HL-60 (cell line): ENCODE data around the gene TRPV4.

Experiments
- DNase-seq, 2 experiments: peaks; one replicate each; pipeline ENCODE4 v3.0.0-alpha.2; 2010 to 2020; ENCODE audit warnings: low read depth in 1 of 2, low spot score in 1 of 2
- H3K27ac ChIP-seq: fragments of 250-450 bp; sonication (Bioruptor Pico); replicated peaks from 2 replicates; pipeline ENCODE4 v1.5.1; 2020; ENCODE audit warnings: mild to moderate bottlenecking, moderate library complexity
- H3K27me3 ChIP-seq: fragments of 250-450 bp; sonication (Bioruptor Pico); 2 replicates; pipeline ENCODE4 v1.5.1; 2021; ENCODE audit warnings: mild to moderate bottlenecking, moderate library complexity; ENCODE audit not compliant: insufficient read depth, poor library complexity, severe bottlenecking
- H3K4me3 ChIP-seq: replicated peaks from 2 replicates; pipeline ENCODE4 v1.5.1; 2011; ENCODE audit warnings: mild to moderate bottlenecking, control low read depth, low read length; ENCODE audit not compliant: insufficient read depth
- GABPA ChIP-seq: IDR thresholded peaks from 2 replicates; pipeline ENCODE4 v1.6.1; 2012; ENCODE audit warnings: low read depth
- POLR2AphosphoS5 ChIP-seq: IDR thresholded peaks from 2 replicates; pipeline ENCODE4 v1.6.1; 2012; ENCODE audit warnings: low read depth
- SPI1 ChIP-seq: IDR thresholded peaks from 2 replicates; pipeline ENCODE4 v1.6.1; 2012; ENCODE audit warnings: low read depth, mild to moderate bottlenecking, borderline replicate concordance
- TF ChIP-seq, protein P1 (sequence below): IDR thresholded peaks from one replicate; pipeline ENCODE4 v1.5.1; 2011; ENCODE audit warnings: low read length, control low read depth, inconsistent platforms; ENCODE audit not compliant: insufficient read depth
- TF ChIP-seq, protein P2 (sequence below): IDR thresholded peaks from 2 replicates; pipeline ENCODE4 v1.6.1; 2012; ENCODE audit warnings: low read depth; ENCODE audit not compliant: insufficient replicate concordance

The TRPV4 gene

DNA sequence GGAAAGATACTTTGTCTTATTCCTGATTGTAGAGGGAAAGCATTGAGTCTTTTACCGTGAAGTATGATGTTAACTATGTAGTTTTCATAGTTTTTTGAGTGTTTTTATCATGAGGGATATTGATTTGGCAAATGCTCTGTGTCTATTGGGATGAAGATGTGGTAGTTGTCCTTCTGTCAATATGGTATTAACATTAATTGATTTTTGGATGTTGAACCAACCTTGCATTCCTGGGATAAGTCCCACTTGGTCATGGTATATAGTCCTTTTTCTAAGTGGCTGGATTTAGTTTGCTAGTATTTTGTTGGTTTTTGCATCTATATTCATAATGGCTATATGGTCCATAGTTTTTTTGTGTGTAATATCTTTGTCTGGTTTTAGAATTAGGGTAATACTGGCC lies 76.7 kb downstream of the TRPV4 start:
- TF ChIP-seq GABPA (no peak), POLR2AphosphoS5 (no peak), SPI1 (no peak)
- TF ChIP-seq, protein P1, sequence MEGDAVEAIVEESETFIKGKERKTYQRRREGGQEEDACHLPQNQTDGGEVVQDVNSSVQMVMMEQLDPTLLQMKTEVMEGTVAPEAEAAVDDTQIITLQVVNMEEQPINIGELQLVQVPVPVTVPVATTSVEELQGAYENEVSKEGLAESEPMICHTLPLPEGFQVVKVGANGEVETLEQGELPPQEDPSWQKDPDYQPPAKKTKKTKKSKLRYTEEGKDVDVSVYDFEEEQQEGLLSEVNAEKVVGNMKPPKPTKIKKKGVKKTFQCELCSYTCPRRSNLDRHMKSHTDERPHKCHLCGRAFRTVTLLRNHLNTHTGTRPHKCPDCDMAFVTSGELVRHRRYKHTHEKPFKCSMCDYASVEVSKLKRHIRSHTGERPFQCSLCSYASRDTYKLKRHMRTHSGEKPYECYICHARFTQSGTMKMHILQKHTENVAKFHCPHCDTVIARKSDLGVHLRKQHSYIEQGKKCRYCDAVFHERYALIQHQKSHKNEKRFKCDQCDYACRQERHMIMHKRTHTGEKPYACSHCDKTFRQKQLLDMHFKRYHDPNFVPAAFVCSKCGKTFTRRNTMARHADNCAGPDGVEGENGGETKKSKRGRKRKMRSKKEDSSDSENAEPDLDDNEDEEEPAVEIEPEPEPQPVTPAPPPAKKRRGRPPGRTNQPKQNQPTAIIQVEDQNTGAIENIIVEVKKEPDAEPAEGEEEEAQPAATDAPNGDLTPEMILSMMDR: no peak
- TF ChIP-seq, protein P2, sequence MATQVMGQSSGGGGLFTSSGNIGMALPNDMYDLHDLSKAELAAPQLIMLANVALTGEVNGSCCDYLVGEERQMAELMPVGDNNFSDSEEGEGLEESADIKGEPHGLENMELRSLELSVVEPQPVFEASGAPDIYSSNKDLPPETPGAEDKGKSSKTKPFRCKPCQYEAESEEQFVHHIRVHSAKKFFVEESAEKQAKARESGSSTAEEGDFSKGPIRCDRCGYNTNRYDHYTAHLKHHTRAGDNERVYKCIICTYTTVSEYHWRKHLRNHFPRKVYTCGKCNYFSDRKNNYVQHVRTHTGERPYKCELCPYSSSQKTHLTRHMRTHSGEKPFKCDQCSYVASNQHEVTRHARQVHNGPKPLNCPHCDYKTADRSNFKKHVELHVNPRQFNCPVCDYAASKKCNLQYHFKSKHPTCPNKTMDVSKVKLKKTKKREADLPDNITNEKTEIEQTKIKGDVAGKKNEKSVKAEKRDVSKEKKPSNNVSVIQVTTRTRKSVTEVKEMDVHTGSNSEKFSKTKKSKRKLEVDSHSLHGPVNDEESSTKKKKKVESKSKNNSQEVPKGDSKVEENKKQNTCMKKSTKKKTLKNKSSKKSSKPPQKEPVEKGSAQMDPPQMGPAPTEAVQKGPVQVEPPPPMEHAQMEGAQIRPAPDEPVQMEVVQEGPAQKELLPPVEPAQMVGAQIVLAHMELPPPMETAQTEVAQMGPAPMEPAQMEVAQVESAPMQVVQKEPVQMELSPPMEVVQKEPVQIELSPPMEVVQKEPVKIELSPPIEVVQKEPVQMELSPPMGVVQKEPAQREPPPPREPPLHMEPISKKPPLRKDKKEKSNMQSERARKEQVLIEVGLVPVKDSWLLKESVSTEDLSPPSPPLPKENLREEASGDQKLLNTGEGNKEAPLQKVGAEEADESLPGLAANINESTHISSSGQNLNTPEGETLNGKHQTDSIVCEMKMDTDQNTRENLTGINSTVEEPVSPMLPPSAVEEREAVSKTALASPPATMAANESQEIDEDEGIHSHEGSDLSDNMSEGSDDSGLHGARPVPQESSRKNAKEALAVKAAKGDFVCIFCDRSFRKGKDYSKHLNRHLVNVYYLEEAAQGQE: no peak
- Histone ChIP-seq H3K27ac (no peak overlapping the region), H3K27me3 (no peaks in the 10 kb centered on the region), H3K4me3 (no peak overlapping the region)
- DNase-seq: no peak

DNA sequence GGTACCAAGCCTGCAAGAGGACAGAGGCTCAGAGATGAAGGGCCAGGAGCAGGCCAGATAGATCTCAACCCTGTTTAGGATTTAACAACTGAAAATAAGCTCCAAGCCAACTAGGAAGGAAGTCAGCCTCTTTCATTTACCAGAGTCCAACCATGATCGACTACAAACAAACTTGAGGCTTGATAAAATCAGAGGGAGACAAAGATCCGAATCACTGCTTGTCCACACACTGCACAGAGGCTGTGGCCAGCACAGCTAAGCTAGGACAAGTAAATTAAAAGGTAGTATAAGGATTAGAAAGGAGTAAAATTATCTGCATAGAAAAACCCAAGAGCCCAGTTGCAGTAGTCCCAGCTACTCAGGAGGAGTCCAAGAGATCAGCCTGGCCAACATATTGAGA lies 79.2 kb downstream of the TRPV4 start:
- Histone ChIP-seq H3K27ac (no peak overlapping the region), H3K27me3 (no peaks in the 10 kb centered on the region), H3K4me3 (no peak overlapping the region)
- no peak for DNase-seq
- TF ChIP-seq POLR2AphosphoS5 (no peak), SPI1 (no peak), GABPA (no peak)
- TF ChIP-seq, protein P1: no peak
- TF ChIP-seq, protein P2: no peak

DNA sequence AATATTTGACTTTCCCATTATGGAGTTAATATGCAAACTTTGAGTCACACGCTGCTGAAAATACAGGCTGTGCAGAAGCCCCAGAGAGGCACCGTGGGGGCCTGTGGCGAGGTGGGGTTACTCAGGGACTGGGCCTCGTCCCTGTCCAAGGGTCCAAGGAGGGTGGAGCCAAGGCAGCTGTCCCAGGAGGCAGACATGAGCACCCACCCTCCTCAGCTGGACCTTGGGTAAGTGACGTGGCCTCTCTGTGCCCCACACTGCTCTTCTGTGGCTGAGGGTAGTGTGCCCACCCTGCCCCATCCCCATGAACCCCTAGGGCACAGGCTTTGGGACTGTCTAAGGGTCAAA lies 80.2 kb downstream of the TRPV4 start:
- no peaks in the 10 kb centered on the region for H3K27me3 ChIP-seq
- DNase-seq: no peak
- H3K4me3 ChIP-seq: no peak overlapping the region
- H3K27ac ChIP-seq: no peak overlapping the region
- TF ChIP-seq GABPA (no peak), POLR2AphosphoS5 (no peak)
- TF ChIP-seq, protein P2: no peak
